GM21723 (cell line): ENCODE data around the gene ATAD3A.
"Not testable (repeated sequence)": the region's sequence is repeated elsewhere in the genome, so short reads cannot be mapped to it uniquely, and the experiment has no call there.

Source experiments
- ATAC-seq: cut with Tn5 transposase; IDR thresholded peaks from one replicate; pipeline ENCODE4 v1.9.1; 2021; ENCODE audit warnings: mild to moderate bottlenecking, moderate library complexity; ENCODE audit not compliant: unreplicated experiment

Gene ATAD3A

GRCh38 chr1:1552263-1552639 lies 40.3 kb downstream of the ATAD3A start:
- ATAC-seq, result no peak

- no peak for ATAC-seq
Measured at GRCh38 chr1:1553821-1554494, 42.0 kb downstream of the ATAD3A start.

GRCh38 chr1:1554550-1554925 lies 42.6 kb downstream of the ATAD3A start:
- ATAC-seq, result no peak

DNA sequence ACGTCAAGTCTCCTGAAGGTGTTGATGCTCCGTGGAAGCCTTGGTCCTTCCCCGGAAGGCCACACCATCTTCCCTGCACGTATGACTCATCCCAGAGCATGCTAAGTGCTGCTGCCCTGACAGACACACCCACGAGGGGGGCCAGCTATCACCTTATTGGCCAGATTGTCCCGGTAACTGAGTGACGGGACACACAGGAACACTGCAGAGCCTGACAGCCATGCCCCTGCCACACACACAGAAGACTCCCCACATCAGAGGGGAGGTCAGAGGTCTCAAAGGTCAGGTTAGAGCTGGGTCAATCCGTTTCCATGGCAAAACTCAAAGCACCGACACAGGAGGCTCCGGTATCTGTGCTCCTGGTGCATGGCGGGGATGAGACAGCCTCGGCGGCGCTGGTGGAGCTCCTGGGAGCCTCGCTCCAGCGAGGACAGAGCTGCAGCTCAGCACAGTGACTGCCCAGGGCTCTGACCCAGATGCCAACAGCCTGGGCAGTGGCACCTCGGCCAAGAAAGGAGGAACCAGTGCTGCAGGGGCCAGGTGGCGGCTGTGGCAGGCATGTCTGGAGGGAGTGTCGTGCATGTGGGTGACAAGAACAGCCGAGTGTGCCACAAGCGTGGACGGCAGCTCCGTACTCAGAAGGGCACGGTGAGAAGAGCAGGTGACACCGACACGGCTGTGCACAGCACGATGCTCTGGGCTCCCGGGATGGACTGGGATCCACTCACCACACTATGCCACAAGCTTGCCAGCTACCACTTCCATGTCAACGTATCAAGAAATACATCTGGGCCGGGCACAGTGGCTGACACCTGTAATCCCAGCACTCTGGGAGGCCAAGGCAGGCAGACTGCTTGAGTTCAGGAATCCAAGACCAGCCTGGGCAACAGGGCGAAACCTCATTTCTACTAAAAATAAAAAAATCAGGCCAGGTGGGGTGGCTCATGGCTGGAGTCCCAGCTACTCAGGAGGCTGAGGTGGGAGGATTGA lies 43.3 kb downstream of the ATAD3A start:
- ATAC-seq, result no peak

- no peak for ATAC-seq
Measured at GRCh38 chr1:1556505-1556904, 44.5 kb downstream of the ATAD3A start.

DNA sequence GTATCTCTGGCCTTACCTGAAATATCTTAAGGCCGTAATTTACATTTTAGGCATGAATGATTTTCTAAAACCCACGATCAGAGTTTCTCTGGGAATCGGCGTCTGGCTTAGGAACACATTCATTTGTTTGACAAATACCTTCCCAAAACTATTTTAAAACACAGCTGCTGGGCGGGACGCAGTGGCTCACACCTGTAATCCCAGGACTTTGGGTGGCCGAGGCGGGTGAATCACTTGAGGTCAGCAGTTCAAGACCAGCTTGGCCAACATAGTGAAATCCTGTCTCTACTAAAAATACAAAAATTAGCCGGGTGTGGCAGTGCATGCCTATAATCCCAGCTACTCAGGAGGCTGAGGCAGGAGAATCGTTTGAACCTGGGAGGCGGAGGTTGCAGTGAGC lies 45.0 kb downstream of the ATAD3A start:
- ATAC-seq, result not testable (repeated sequence)

- ATAC-seq, result not testable (repeated sequence)
Measured at GRCh38 chr1:1557688-1558087, 45.7 kb downstream of the ATAD3A start.

DNA sequence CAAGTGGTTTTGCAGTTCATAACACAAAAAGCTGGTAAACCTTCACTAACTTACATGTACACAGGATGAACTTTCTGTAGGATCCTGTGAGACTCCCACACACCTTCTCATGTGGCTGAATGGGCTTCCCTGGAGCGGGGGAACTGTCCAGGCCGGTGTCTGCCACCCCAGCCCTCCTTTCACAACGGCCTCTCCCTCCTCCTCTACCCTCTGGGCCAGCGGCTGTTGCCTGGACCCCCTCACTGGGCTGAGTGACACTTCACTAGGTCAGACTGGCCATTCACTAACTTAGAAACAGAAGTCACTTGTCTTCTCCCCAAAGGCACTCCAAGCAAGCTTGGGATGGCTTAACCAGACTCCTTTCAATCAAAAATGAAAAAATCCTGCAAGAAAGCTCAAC lies 46.6 kb downstream of the ATAD3A start:
- no peak for ATAC-seq

- ATAC-seq, result no peak
Measured at GRCh38 chr1:1559066-1559465, 47.1 kb downstream of the ATAD3A start.

DNA sequence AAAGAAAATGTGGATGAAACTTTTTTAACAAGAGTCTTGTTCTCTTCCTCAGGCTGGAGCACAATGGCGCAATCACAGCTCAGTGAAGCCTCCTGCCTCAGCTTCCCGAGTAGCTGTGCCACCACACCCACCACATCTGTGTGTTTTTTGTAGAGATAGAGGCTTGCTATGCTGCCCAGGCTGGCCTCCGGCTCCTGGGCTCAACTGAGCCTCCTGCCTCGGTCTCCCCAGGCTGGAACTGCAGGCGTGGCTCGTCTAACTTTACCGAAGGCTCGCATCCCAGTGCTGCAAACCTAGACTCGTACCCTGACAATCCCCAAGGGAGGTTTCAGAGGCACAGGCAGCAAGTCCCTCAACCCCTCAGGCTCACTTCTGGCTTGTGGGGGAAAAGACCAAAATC lies 48.2 kb downstream of the ATAD3A start:
- no peak for ATAC-seq

DNA sequence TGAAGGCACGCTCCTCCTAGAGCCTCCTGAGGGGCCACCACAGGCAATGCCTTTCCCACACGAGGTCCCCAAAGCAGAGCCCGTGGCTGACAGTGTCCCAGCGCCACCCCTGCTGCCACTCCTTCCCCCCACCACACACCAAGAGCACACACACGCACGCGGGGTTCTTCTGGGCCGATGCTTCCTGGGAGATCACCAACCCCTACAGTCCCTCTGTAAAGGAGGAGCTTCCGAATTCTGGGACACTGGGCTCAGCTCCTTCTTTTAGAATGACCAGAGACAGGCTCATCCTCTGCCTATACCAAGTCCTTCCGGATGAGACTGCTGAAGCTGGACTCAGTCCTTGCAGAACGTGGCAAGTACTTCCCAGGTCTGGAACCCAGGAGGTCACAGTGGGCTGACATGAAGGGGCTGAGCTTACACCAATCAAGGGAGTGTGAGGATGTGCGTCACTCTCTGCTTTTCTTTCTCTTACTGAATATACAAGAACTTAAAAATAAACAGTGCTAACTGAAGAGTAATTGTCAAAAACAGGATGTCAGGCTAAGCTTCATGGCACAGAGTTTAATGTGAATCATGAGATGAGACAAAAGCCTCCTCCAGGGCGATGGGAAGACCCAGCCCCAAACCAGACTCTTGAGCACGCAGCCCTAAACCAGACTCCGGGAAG lies 50.0 kb downstream of the ATAD3A start:
- ATAC-seq, result no peak

DNA sequence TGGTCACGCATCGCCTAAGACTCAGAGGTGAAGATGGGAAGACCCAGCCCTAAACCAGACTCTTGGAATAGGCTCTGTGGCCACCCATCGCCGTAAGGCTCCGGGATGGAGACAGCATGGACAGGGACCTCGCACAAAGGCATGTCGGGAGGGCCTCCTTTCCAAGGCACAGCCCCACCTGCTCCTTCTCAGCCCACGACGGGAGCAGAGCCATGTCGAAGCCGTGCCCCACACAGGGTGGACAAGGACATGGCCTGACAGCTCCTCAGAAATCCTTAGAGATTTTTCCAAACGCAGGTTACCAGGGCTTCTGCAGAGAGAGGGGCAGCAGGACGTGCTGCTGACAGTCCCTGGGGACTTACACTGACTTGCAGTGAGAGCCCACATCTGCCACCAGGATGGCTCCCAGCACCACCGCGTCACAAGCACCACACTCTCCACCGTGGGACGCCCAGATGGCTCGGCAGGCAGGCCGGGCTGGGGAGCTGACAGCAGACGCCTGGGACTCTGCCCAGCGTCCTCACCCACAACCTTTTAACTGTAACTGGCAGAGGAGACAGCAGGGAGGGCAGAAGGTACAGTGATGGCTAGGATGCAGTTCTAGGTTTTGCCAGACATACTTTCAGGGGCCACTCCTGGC lies 50.7 kb downstream of the ATAD3A start:
- ATAC-seq, result no peak

DNA sequence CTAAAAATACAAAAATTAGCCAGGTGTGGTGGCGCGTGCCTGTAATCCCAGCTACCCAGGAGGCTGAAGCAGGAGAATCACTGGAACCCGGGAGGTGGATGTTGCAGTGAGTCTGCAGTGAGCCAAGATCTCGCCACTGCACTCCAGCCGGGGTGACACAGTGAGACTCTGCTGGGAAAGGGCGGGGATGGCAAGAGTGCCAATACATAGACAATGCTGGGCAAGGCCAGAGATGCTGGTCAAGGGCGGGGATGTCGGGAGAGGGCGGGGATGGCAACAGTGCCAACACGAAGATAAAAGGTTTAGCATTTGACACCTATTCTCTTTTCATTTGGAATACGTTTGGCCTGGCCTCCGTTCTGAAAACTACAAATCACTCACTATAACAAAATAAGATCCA lies 51.7 kb downstream of the ATAD3A start:
- ATAC-seq, result no peak

GRCh38 chr1:1564268-1564667 lies 52.3 kb downstream of the ATAD3A start:
- ATAC-seq, result no peak

DNA sequence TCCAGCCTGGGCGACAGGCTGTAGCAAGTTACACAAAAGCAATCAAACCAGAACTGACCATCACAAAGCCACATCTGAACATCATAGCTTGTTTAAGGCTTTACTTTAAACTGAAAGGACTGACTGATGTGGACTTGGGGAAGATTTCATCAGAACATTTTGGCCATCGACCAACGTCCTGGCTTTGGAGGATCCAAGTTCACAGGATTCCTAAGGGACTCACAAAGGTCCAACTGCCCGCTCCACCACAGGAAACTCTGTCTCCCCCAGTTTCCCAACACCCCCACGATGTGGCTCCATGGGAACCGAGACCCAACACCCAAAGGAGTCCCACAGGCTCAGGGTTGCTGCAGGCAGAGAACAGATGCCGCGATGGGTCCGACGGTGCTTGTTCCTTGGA lies 53.4 kb downstream of the ATAD3A start:
- no peak for ATAC-seq

GRCh38 chr1:1567152-1567875 lies 55.4 kb downstream of the ATAD3A start:
- no peak for ATAC-seq

DNA sequence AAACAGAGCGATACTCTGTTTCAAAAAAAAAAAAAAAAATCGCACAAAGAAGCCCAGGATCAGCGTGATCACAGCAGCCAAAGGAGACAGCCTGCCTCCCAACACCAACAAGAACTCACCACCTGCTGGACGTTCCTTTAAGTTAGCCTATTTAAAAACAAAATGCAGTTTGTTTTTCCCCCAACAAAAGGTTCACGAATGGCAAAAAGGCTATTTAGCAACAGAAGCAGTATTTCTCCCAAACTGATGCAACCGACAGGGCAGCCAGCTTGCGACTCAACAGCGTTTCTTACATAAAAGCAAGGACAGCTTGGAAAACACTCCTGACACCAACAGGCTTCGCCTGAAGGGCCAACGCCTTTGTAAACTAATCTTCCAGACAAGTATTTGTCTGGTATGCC lies 55.9 kb downstream of the ATAD3A start:
- ATAC-seq, result no peak

DNA sequence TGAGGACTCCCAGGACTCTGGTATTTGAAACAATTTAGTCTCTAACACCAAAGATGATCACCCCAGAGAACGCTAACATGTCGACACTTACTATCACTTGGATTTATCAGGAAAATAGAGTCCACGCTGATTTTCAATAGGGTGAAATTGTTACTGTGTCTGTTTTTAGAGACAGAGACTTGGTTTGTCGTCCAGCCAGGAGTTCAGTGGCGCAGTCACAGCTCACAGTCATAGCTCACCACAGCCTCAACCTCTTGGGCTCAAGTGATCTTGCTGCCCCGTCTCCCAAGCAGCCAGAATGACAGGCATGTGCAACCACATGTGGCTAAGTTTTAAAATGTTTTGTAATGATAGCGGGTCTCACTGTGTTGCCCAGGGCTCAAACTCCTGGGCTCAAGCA lies 57.4 kb downstream of the ATAD3A start:
- no peak for ATAC-seq

DNA sequence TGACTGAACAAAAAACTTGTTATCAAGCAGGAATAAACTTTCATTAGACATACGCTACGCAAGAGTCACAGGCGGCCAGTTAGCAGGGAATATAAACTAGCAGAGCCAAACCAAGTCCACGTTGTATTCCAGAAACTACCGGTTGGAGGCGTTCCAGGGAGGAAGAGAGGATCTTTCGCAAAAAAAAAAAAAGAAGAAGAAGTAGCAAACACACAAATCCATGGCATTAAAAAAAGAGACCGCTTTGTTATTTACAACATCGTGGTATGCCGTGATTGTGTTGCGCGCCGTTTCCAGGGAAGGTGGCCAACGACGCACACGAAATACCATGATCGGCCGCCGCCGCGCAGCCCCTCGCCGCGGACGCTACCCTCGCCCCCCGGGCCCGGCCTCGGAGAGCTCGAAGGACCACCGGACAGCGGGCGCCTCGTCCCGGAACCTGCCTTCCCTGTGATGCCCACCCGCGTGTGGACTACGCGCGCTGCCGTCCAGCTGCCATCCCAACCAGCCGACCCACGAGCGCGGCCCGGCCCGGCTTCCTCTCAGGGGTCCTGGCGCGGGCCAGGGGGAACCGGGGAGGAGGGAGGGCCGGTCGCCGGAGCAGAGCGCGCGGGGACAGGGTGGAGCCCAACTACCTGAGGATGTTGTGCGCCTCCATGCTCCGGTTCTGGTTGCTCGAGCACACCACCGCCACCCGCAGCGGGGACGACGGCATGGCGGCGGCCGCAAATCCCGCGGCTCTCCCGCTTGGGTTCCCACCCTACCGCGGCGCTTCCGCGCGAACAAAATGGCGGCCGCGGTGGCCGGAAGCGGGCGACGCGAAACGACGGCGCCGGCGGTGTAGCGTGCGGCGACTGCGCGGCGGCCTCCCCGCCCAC lies 62.1 kb downstream of the ATAD3A start:
- peak; percentile 62 for ATAC-seq
